GM18499 (cell line): ENCODE measurements around the gene BBIP1.

Experiments
- ATAC-seq: cut with Tn5 transposase; IDR thresholded peaks from one replicate; pipeline ENCODE4 v1.9.1; 2021; ENCODE audit warnings: moderate number of reproducible peaks; ENCODE audit not compliant: insufficient read depth, unreplicated experiment

The BBIP1 gene

DNA sequence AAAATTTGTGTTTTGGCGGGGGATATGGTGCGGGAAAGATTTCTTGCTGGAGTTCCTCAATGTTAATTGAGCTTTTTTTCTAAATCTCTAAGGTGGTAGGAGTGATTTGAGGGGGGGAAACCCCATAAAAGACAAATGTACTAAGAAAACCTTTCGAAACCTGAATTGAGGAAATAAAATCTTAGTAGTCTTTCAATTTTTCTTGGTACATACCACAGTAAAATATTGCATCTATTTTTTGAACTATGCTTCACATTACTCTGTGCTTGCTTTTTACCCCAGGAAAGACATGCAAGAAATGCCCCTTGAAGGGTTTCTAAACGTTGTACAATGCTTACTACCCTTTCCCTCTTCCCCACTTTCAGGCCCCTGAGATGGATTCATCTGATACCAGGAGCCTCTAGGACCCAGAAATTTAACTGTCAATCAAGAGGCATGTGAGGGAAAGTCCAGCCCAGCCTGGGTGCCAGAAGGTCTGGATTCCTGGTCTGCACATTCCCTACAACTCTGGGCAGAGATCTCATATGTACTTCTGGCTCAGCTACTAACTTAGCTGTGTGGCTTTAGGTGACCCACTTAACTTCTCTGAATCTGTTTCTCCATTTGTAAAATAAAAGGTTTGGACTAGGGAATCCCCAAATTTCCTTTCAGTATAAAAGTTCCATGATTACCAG lies 53.0 kb downstream of the BBIP1 start:
- no peak for ATAC-seq

DNA sequence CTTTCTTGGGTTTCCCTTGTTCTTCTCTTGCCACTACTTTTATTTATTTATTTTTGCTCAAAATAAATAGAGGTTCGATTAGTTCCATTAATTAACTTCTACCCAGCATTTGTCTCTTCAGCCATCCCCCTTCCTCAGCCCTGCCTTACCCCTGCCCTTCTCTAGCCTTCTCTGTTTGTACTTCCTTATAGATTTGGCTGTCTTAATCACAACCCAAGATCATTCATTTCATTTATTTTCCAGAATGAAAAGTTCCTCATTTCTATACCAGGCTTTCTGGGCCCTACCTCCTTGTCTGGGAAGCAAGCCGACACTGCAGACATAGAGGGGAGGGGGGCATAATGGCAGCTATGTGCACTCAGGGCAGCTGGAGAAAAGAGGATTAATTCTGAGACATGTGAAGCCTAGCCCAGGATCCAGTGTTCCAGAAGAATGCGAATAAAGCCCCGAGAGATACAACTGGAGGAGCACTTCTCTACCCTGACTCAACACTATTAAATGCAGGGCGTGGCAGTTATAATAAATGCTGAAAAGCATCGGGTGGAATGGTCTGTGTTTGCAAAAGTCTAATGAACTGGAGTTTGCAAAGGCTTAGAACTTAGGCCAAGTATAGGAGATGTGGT lies 53.7 kb downstream of the BBIP1 start:
- no peak for ATAC-seq

DNA sequence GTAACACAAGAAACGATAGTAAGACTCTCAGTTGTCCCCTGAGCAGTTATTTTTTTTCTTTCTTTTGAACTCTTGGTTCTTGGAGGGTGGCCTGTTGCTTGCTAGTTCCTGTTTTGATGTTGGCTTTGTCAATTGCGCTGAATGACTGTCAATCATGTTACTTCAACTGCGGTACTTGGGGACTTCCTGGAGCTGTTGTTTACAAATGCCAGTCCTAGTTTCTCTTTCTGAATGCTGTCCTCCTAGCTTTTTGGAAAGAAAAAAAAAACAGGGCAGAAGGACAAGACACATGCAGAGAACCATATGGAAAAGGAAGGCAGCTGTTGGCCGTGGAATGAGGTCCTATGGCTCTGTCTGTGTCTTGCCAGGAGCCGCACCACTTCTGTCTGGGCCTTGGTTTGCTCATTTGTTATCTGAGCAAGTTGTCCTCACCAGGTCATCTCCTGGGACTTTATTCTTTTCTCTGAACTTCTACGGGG lies 54.3 kb downstream of the BBIP1 start:
- ATAC-seq = peak; percentile 42

DNA sequence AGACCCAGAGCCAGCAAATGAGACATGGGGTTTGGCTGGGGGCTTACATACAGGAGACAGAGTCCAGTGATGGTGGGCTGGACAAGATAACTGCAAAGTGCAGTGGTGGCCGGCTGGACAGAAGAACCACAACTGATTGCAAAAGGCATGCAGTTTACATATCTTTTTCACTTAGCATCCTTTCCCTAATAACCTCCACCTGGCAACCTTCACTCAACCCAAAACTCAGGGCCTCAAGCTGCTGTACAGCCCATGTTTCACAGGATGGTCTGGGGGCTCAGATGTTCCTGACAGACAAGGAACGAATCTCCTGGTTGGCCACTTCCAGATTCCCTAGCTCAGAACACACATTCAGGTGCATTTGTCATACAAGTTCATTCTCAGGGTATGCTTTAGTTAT lies 55.0 kb downstream of the BBIP1 start:
- no peak for ATAC-seq

DNA sequence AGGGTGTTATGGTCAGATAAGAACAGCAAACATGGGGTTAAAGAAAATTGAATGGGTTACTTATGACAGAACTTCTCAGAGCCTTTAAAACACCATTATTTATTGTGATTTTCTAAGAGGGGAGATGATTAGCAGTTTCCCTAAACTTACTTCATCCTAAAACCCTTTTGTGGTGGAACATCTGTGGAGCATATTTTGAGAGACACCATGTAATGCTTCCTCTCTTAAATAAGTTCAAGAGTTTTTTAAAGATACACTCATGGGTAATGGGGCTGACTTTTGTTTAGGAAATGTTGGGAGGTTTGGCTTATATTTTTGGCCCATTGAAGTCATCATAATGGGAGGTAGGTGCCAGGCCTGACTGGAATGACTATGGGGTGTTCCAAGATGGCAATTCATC lies 55.6 kb downstream of the BBIP1 start:
- no peak for ATAC-seq

DNA sequence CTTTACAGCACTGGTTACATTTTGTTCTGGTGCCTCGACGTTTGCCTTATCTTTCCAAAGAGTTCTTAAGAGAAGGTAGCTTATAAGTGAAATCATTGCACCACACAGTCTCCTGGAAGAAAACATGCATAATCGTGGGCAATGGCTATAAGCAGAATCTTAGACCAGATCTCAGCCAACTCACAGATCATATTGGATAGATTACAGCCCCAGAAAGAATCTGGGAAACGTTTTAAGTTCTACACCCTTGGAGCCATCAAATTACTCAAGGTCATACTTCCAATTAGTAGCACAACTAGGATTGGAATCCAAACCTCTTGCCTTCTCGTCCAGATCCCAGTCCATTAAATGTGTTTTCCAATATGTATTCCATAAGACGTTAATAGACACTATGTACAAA lies 56.0 kb downstream of the BBIP1 start:
- ATAC-seq = no peak

DNA sequence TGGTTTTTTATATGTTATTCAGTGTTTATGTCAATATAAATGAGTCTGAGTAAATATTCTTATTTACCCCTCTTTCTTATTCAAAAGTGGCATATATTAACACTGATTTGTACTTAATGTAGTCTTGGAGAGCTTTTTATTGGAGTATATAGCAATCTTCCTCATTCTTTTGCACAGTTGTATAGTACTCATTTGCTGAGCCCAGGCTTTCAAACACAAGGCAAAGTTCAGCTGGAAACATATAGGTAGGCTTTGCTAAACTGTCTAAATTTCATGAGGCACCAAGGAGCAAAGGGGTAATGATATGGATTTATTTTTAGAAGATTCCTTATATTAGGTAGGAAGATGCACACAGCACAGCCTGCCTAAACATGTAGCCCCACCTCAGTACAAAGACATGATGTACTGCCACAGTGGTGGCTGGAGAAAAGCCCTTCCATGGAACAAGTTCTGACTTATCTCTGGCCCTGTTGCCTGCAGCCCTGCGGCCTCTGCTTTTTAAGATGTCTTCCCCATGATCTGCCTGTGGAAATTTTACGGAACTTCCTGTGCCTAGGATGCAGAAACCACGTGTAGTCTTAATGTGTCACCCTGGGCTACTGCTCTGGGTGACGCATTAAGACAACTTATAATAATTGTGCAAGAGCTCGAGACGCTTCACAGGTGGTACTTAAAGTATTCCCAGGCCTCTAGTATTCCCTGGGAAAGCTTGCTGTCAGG lies 56.9 kb downstream of the BBIP1 start:
- ATAC-seq = no peak

GRCh38 chr10:110861476-110861875 lies 57.5 kb downstream of the BBIP1 start:
- no peak for ATAC-seq

- ATAC-seq = peak; percentile 42
Observed at GRCh38 chr10:110860576-110861241, 58.3 kb downstream of the BBIP1 start.

- ATAC-seq = no peak
Observed at GRCh38 chr10:110859973-110860376, 59.0 kb downstream of the BBIP1 start.

DNA sequence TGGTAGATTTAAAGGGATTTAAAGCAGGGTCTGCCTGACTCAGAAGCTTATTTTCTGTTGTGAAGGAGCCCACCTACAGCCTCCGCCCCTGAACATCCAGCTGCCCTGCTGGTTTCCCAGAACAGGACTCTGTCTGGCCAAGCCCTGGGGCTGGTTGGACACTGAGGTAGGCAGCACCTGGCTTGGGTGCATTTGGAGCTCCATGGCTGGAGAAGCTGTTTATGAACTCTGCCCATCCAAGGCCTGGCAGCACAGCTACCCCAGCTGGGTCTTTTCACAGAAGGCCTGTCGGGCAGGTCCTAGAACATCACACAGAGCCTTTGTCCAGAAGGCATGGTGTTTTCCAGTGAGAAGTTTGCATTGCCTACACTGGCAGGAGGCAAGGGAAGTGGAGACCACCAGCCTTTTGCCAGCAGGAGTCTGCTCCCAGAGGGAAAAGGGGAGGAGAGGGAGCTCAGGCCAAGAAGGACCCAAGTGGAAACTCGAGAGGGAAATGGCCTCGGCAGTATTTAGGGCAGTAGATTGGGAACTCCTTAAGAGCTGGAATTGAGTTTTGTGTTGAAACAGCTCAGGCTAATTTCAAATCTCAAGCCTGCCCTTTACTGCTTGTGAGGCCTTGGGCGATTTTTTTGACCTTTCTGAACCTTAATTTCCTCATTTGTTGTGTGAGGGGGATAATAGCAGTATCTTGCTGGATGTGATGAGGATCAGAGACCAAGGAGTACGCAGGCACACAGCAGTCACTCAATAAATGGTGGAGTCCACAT lies 59.6 kb downstream of the BBIP1 start:
- no peak for ATAC-seq

- no peak for ATAC-seq
Observed at GRCh38 chr10:110858297-110858934, 60.6 kb downstream of the BBIP1 start.

- ATAC-seq = no peak
Observed at GRCh38 chr10:110857265-110858171, 61.5 kb downstream of the BBIP1 start.

GRCh38 chr10:110853921-110854605 lies 64.9 kb downstream of the BBIP1 start:
- ATAC-seq = no peak

DNA sequence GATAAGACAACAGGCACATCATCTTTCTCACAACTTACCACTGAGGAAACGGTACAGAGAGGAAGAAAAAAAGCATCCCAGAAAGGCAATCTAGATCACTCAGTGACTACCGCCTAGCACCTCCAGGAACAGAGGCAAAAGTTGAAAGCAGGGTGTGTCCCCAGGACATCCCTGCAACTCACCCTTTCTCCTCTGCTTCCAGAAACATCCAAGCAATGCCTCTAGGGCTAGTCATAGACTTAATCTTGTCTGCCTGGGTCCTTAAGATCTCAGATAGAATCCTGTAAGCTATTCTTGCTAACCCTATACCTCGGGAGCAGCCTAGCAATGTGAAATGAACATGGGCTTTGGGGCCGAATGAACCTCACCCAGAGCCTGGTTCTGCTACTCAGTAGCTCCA lies 66.0 kb downstream of the BBIP1 start:
- no peak for ATAC-seq

GRCh38 chr10:110852255-110852896 lies 66.6 kb downstream of the BBIP1 start:
- no peak for ATAC-seq

GRCh38 chr10:110851020-110851612 lies 67.9 kb downstream of the BBIP1 start:
- ATAC-seq = no peak
